Nephron progenitor cell (in vitro differentiated cells): Measurements from ENCODE around the gene AP4E1.
A peak's percentile ranks its signal among the peaks of the same experiment; 100 is the strongest.
"Not testable (repeated sequence)": the region's sequence is repeated elsewhere in the genome, so short reads cannot be mapped to it uniquely, and the experiment has no call there.

Experiments used
- DNase-seq: peaks from one replicate; pipeline ENCODE4 v3.0.0; 2021
- H3K27ac Mint-ChIP-seq: 2 replicates; pipeline ENCODE4 v1.8.0; 2021; ENCODE audit warnings: mild to moderate bottlenecking, moderate library complexity, mixed read lengths
- H3K27me3 Mint-ChIP-seq: 2 replicates; pipeline ENCODE4 v1.8.0; 2021; ENCODE audit warnings: mild to moderate bottlenecking, low read depth, mixed read lengths; ENCODE audit not compliant: poor library complexity
- H3K36me3 Mint-ChIP-seq: 2 replicates; pipeline ENCODE4 v1.8.0; 2021; ENCODE audit warnings: low read depth, mixed read lengths
- H3K4me1 Mint-ChIP-seq: 2 replicates; pipeline ENCODE4 v1.8.0; 2021; ENCODE audit warnings: mixed read lengths
- H3K4me3 Mint-ChIP-seq: 2 replicates; pipeline ENCODE4 v1.8.0; 2021; ENCODE audit warnings: mild to moderate bottlenecking, moderate library complexity, mixed read lengths
- H3K9me3 Mint-ChIP-seq: 2 replicates; pipeline ENCODE4 v1.8.0; 2021; ENCODE audit warnings: mild to moderate bottlenecking, moderate library complexity, mixed read lengths
- TF ChIP-seq, protein P1 (sequence below): fragments of 200-600 bp; sonication (generic); IDR thresholded peaks from 2 replicates; pipeline ENCODE4 v1.5.0; 2021; ENCODE audit warnings: antibody characterized with exemption

AP4E1 gene

GRCh38 chr15:51030649-51031316, 122.3 kb downstream of the AP4E1 start:
- Mint-ChIP-seq H3K36me3 (peaks cover 6% of the 10 kb centered on the region), H3K9me3 (peaks cover 24% of the 10 kb centered on the region), H3K4me3 (no peak overlapping the region), H3K4me1 (no peaks in the 10 kb centered on the region), H3K27ac (no peak overlapping the region), H3K27me3 (peaks cover 4% of the 10 kb centered on the region)
- no peak for DNase-seq
- TF ChIP-seq, protein P1, sequence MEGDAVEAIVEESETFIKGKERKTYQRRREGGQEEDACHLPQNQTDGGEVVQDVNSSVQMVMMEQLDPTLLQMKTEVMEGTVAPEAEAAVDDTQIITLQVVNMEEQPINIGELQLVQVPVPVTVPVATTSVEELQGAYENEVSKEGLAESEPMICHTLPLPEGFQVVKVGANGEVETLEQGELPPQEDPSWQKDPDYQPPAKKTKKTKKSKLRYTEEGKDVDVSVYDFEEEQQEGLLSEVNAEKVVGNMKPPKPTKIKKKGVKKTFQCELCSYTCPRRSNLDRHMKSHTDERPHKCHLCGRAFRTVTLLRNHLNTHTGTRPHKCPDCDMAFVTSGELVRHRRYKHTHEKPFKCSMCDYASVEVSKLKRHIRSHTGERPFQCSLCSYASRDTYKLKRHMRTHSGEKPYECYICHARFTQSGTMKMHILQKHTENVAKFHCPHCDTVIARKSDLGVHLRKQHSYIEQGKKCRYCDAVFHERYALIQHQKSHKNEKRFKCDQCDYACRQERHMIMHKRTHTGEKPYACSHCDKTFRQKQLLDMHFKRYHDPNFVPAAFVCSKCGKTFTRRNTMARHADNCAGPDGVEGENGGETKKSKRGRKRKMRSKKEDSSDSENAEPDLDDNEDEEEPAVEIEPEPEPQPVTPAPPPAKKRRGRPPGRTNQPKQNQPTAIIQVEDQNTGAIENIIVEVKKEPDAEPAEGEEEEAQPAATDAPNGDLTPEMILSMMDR, result no peak

- DNase-seq, H3K27ac Mint-ChIP-seq, H3K27me3 Mint-ChIP-seq: not testable (repeated sequence)
- H3K9me3 Mint-ChIP-seq, result peaks cover 20% of the 10 kb centered on the region
- H3K4me3 Mint-ChIP-seq, result peak overlapping the region; percentile 73
- peaks cover 14% of the 10 kb centered on the region for H3K4me1 Mint-ChIP-seq
- peaks cover 15% of the 10 kb centered on the region for H3K36me3 Mint-ChIP-seq
These were observed 129.0 kb downstream of the AP4E1 start for GRCh38 chr15:51037474-51037873.

GRCh38 chr15:51038162-51038973, 129.9 kb downstream of the AP4E1 start:
- TF ChIP-seq, protein P1, result no peak
- no peaks in the 10 kb centered on the region for H3K27me3 Mint-ChIP-seq
- H3K4me3 Mint-ChIP-seq, result peak overlapping the region; percentile 73
- H3K9me3 Mint-ChIP-seq, result peaks cover 20% of the 10 kb centered on the region
- no peak overlapping the region for H3K27ac Mint-ChIP-seq
- no peak for DNase-seq
- H3K36me3 Mint-ChIP-seq, result peaks cover 15% of the 10 kb centered on the region
- H3K4me1 Mint-ChIP-seq, result peaks cover 14% of the 10 kb centered on the region

DNA sequence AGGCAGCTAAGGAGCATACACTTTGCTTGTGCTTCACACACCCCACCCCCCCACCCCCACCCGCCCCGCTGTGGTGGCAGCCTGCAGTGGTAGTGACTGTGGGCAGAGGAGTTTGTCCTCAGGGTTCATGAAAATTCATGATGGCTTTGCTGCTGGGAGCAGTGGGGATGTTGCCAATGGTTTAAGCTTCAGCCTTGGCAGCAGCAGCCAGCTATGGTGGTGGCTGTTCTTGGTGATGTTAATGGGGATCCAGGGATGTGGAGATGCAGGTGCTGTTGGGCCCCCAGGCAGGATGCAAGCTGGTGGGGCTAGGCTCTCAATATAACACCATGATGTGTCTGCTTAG, 130.5 kb downstream of the AP4E1 start:
- peaks cover 15% of the 10 kb centered on the region for H3K36me3 Mint-ChIP-seq
- no peak for DNase-seq
- no peaks in the 10 kb centered on the region for H3K27me3 Mint-ChIP-seq
- H3K4me3 Mint-ChIP-seq, result no peak overlapping the region
- H3K4me1 Mint-ChIP-seq, result peaks cover 14% of the 10 kb centered on the region
- TF ChIP-seq, protein P1, result no peak
- no peak overlapping the region for H3K27ac Mint-ChIP-seq
- peaks cover 20% of the 10 kb centered on the region for H3K9me3 Mint-ChIP-seq

DNA sequence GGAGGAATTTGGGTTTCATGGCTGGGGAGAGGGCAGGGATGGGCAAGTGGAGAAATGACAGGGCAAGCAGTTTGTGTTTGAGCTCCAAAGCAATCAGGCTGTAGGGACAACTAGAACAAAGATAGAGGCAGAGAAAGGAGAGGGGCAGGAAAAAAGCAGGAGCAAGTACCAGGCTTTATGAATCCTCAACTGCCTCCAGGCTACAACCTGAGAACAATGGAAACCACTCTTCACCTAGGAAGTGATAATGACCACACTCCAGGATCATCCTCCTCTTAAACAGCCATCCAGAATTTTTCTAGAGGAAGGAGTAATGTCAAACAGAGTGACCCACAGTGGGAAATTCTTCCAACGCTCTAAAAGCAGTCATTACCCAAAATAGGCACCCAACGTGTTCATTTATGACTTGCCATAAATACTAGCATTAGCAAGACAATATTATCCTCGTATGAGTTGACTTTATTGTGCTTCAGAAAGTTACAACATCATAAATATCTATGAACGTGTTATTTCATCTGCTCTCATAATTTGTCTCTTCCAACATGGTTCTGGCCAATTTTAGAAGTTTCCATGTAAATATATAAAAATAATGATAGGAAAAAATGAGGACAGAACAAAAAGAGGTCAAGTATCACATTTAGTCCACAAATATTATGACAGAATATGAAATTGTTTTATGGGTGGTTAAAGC, 135.7 kb downstream of the AP4E1 start:
- no peak for DNase-seq
- Mint-ChIP-seq H3K4me3 (no peak overlapping the region), H3K9me3 (no peaks in the 10 kb centered on the region)

DNA sequence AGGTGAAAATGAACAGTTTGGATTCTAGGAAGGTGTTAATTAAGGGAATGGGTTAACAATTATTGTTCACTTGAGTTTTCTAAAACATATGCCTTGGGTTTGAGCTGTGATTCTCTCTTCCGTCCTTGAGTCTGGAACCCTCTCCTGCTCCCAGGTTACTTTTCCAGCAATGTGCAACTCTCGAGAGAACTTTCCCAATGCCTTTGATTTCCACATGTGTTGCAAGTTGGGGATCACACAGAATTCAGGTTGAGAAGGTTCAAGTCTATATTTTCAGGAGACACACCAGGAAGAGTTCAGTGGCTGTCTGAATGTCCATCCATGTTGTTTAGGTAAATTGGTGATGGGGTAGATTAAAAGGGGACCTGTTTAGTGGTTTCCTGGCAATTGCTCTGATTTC, 137.5 kb downstream of the AP4E1 start:
- TF ChIP-seq, protein P1, result no peak
- Mint-ChIP-seq H3K4me1 (peaks cover 26% of the 10 kb centered on the region), H3K27me3 (no peaks in the 10 kb centered on the region), H3K27ac (no peak overlapping the region), H3K4me3 (no peak overlapping the region), H3K36me3 (no peaks in the 10 kb centered on the region), H3K9me3 (no peaks in the 10 kb centered on the region)
- DNase-seq, result no peak

More for the DNA sequence above, 135.7 kb downstream of the AP4E1 start:
- Mint-ChIP-seq H3K27ac (peak overlapping the region; percentile 69), H3K36me3 (no peaks in the 10 kb centered on the region), H3K27me3 (no peaks in the 10 kb centered on the region), H3K4me1 (peaks cover 26% of the 10 kb centered on the region)
- TF ChIP-seq, protein P1, result no peak
